Measurements from ENCODE around the gene TNK1.

- TF ChIP-seq CTCF (IDR thresholded peaks at IDR 0.05) = no peak
- no peak for TF ChIP-seq EP300 (IDR thresholded peaks at IDR 0.05)
Measured at GRCh38 chr17:7348478-7349242, 32.2 kb upstream of the TNK1 start.

Measured in suprapubic skin (tissue), 3 donors.